ELF-1 (cell line): ENCODE measurements around the gene FBLN5.

Source experiments
- DNase-seq: peaks from one replicate; pipeline ENCODE4 v3.0.0-alpha.2; 2016; ENCODE audit warnings: low read depth, low spot score

FBLN5 gene

GRCh38 chr14:91946622-91947474 is 646 bp downstream of the FBLN5 start:
- peak; percentile 34 for DNase-seq

GRCh38 chr14:91945751-91946621 is 1.5 kb downstream of the FBLN5 start:
- DNase-seq, result no peak

GRCh38 chr14:91942946-91943345 is 4.5 kb downstream of the FBLN5 start:
- DNase-seq, result no peak

GRCh38 chr14:91942128-91942527 is 5.4 kb downstream of the FBLN5 start:
- DNase-seq, result no peak

GRCh38 chr14:91940209-91940608 is 7.3 kb downstream of the FBLN5 start:
- no peak for DNase-seq

- no peak for DNase-seq
Observed at GRCh38 chr14:91935586-91935985, 11.9 kb downstream of the FBLN5 start.

- DNase-seq, result no peak
Observed at GRCh38 chr14:91934554-91935285, 12.8 kb downstream of the FBLN5 start.

GRCh38 chr14:91931478-91932088 is 15.9 kb downstream of the FBLN5 start:
- DNase-seq, result no peak

- no peak for DNase-seq
Observed at GRCh38 chr14:91929700-91930099, 17.8 kb downstream of the FBLN5 start.

- no peak for DNase-seq
Observed at GRCh38 chr14:91927800-91928199, 19.7 kb downstream of the FBLN5 start.

- no peak for DNase-seq
Observed at GRCh38 chr14:91927191-91927590, 20.3 kb downstream of the FBLN5 start.

- no peak for DNase-seq
Observed at GRCh38 chr14:91926131-91926890, 21.2 kb downstream of the FBLN5 start.

- DNase-seq, result no peak
Observed at GRCh38 chr14:91925727-91926121, 21.8 kb downstream of the FBLN5 start.

- no peak for DNase-seq
Observed at GRCh38 chr14:91925001-91925726, 22.3 kb downstream of the FBLN5 start.

- no peak for DNase-seq
Observed at GRCh38 chr14:91920526-91920925, 27.0 kb downstream of the FBLN5 start.

- DNase-seq, result no peak
Observed at GRCh38 chr14:91919814-91920213, 27.7 kb downstream of the FBLN5 start.

- no peak for DNase-seq
Observed at GRCh38 chr14:91918186-91918883, 29.2 kb downstream of the FBLN5 start.

GRCh38 chr14:91912035-91912434 is 35.5 kb downstream of the FBLN5 start:
- no peak for DNase-seq

- DNase-seq, result peak; percentile 77
Observed at GRCh38 chr14:91911474-91912032, 35.9 kb downstream of the FBLN5 start.
